Forelimb muscle (tissue), 1 donor: ENCODE data around the gene PHF1. TPM values are rescaled to one million over a fixed set of nuclear protein-coding genes. Genes with fewer than 3 reads are reported as not detected.

Experiments
- DNase-seq: peaks from one replicate; pipeline ENCODE4 v3.0.0-alpha.2; 2013; ENCODE audit warnings: low read depth
- polyA plus RNA-seq: library from polyadenylated mRNA; unstranded; fragments of 120-200 nt; gene quantifications from one replicate; pipeline ENCODE4 v1.2.1, GENCODE V29; 2013; ENCODE audit not compliant: insufficient read length

The PHF1 gene
- polyA plus RNA-seq, 1 donor = 48.4 TPM

DNA sequence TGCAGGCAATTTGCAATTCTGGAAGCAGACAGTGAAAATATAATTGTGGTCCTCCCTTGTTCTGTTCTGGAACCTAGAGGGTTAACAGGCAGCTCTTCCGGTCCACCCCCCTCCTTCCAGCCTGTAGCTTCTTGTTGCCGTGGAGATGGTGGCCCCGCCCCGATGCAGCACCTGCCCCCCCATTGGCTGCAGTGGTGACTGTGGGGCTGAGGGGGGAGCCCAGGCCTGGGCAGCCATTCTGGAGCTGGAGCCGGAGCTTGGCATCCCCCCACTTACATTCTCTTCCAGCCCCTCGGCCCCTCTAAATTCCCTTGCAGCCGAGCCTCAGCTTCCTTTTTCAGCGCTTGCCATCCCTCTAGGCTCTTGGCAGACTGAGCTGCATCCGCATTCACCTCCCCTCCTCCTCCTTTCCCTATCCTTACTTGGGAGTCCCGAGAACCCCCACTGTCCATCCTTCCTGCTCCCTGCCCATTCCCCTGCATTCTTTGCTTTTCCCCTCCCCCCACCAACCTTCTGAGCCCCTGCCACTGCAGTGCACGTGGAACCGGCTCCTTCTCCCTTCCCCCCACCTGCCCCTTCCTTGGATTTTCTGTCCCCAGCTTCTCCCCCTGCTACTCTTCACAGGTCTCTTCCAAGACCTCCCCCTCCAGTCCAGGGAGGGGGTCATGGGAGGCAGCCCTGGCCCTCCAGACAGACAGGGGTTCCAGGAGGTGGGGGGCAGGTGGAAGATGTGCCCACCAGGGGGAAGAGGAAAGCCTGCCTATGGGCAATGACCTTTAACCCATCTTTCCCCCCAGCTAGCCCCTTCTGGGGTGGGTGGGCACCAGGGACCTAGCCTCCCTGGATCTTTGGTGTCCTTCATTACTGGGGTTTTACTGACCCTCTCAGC, 20.4 kb downstream of the PHF1 start:
- no peak for DNase-seq

DNA sequence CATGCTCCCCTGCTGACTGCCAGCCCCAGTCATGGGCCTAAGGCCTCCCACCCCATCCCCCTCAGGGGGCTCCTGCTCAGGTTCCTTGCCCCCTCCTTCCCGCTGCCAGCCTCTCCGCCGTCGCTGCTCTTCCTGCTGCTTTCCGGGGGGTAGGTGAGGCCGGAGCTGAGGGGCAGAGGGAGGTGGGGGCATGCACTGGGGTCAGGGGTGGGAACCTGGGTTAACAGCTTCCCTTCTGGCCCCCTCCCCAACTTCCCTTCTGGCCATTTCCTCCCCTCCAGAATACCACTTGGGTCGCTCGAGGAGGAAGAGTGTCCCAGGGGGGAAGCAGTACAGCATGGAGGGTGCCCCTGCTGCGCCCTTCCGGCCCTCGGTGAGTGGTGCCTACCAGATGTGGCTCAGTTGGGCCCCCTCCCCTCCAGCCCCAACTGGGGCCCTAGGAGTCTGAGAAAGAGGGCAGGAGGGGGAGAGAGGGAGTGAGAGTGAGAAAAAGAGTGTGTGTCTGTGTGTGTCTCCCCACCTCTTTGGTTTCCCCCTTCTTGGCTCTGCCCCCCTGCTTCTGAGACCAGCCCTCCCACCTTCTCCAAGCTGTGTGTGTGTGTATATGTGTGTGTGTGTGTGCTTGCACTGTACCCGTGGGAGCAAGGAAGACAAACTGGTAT, 21.2 kb downstream of the PHF1 start:
- DNase-seq = no peak

DNA sequence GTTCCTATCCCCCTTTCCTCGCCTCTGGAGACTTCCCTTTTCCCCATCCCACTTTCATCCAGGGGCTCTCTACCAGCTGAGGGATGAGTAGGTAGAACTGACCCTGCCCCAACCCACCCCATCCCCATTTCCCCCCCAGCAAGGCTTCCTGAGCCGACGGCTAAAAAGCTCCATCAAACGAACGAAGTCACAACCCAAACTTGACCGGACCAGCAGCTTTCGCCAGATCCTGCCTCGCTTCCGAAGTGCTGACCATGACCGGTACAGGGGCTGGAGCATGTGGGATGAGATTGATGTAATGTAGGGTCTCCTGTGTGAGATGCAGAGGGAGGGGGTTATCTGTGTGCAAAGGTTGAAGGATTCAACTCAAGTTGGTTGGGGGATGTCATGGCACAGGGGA, 21.7 kb downstream of the PHF1 start:
- DNase-seq = no peak

DNA sequence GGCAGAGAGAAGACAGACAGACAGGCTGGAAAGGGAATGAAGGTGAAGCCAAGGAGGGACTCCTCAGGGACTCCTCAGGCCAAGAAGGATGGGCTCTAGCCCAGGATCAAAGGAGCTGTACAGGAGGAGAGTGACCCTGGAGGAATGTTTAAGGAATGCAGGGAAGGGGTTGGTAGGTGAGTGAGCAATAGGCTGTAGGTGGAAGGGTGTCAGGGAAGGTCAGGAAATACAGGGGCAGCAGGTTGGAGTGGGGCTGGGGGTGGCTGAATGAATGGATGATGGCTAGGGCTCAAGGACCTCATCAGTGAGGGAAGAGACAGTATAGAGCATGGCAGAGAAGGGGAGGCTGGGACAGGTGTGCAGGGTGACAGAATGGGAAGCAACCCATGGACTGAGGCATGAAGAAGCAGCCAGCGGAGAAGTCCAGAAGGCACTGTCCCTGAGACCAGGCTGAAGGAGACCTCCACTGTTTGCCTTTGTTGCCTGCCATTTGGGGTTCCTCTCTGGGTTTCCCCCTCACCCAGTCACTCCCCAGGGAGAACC, 22.3 kb downstream of the PHF1 start:
- no peak for DNase-seq

DNA sequence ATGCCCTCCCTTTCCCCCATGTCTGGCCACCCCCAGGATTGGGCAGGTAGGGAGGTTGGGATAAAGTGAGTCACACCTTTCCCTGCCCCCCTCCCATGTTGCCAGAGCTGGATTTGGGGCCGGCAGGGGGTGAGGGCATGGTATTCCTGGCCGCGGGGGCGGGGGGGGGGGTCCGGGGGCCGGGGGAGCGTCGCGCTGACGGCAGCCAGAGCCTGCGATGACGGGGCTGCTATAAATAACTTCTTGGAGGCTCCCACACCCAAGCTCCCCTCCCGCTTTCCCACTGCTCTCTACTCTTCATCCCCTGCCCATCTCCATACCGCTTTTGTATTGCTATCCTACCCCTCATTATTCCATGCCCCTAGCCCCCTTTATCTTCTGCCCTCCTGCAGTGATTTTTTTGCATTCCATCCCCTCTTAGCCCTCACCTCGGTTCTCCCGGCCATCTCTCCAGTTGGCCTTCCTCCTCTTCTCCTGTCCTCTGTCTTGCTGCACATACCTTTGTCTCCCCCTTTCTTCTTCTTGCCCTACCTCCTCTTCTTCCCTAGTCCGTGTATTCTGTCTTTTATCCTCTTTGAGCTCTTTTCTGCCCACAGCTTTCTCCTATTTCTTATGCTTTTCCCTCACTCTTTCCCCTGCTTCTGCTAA, 22.9 kb downstream of the PHF1 start:
- no peak for DNase-seq

DNA sequence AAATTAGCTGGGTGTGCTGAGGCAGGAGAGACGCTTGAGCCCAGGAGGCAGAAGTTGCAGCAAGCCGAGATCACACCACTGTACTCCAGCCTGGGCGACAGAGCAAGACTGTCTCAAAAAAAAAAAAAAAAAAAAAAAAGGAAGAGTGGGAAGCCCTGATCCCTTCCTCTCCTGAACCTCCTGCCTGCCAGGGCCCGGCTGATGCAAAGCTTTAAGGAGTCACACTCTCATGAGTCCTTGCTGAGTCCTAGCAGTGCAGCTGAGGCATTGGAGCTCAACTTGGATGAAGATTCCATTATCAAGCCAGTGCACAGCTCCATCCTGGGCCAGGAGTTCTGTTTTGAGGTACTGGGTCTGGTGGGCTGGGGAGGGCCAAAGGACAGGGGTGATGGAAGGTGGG, 24.1 kb downstream of the PHF1 start:
- no peak for DNase-seq

DNA sequence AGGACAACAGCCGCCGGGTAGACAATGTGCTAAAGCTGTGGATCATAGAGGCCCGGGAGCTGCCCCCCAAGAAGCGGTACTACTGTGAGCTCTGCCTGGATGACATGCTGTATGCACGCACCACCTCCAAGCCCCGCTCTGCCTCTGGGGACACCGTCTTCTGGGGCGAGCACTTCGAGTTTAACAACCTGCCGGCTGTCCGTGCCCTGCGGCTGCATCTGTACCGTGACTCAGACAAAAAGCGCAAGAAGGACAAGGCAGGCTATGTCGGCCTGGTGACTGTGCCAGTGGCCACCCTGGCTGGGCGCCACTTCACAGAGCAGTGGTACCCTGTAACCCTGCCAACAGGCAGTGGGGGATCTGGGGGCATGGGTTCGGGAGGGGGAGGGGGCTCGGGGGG, 26.9 kb downstream of the PHF1 start:
- DNase-seq = no peak

DNA sequence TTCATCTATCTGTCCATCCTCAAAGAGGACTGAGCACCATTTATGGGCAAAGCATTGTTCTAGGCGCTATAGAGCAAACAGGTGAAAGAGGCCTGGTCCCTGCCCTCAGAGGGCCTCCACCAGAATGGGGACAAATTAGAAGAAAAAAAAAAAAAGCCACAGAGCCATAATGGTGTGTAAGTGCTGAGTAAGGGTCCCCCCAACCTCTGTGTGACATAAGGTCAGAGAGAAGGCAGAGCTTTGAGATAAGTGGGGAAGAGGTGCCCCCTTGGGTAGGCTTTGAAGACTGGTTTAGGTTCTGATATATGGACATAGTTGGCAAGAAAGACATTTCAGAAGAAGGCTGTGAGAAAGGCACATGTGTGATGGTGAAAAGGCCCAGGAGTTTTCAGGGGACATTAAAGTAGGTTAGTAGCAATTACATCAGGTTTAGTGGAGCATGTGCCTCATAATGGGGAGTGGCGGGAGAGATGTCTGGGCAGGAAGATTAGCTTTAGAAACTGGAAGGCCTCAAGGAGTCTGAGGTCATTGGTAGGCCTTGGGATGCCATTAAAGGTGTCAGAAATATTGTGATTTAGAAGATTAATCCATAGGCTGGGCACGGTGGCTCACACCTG, 28.3 kb downstream of the PHF1 start:
- DNase-seq = no peak

DNA sequence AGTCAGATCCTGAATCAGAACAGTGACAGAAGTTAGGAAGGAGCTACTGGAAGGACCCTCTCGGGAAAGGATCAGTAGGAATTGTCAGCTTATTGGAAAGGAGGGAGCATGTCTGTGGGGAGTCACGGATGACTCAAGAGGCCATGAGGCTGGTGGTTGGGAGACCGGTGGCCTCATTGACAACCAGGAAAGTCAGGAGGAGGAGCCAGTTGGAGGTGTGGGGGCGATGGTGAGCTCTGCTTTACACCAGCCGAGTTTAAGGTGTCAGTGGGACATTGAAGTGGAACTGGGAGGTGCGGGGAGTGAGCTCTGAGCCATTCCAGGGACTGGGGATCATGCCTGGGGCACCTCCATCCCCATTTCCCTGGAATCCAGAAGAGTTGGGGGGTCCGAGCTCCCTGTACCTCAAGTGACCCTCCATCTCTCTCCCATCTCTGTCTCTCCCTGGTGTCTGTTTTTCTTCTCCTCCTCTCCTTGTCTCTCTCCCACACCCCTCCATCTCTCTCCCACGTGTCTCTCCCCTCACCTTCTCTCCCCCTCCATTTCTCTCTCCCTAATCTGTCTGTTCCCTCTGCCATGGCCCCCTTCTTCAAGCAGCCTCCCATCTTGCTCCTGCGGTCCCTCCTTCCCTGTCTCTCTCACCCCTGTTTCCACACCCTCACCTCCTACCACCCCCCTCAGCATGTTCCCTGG, 29.3 kb downstream of the PHF1 start:
- DNase-seq = no peak

DNA sequence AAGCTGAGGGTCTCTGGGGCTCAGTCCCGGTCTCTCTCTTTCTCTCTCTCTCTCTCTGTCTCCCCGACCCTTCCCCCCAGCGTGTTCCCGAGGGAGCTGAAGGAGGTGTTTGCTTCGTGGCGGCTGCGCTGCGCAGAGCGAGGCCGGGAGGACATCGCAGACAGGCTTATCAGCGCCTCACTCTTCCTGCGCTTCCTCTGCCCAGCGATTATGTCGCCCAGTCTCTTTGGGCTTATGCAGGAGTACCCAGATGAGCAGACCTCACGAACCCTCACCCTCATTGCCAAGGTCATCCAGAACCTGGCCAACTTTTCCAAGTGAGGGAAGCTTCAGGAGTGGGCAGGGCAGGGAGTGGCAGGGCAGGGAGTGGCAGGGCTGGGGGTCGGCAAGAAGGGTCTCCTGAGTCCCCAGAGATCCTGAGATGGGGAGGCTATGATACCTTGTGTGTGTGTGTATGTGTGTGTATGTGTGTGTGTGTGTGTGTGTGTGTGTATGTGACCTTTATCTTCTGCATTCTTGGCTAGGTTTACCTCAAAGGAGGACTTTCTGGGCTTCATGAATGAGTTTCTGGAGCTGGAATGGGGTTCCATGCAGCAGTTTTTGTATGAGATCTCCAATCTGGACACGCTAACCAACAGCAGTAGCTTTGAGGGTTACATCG, 30.0 kb downstream of the PHF1 start:
- DNase-seq = no peak

DNA sequence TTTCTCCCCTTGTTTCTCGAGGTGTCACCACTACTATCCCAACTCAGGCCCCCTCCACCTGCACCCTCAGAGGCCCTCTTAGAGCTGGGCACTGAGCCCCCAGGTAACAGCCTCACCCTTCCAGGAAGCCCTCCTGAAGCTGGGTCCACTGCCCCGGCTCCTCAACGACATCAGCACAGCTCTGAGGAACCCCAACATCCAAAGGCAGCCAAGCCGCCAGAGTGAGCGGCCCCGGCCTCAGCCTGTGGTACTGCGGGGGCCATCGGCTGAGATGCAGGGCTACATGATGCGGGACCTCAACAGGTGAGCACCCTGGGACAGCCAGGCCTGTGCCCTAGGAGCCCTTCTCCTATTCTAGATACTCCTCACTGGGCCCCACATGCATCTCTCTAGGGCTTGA, 30.6 kb downstream of the PHF1 start:
- no peak for DNase-seq

DNA sequence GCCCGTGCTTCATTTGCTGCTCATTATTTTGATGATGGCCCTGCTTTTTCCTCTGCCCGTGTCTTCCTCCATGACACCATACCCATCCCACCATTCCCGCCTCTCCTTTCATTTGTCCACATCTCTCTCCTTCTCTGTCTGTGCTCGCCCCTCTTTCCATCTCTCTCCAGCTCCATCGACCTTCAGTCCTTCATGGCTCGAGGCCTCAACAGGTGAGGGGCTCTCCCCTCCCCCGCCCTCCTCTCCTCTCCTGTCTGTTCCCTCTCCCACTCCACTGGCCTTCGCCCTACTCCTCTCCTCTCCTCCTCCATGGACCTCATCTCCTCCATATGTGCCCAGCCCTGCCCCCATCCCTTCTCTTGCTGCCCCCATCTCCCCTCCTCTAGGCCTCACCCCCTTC, 31.5 kb downstream of the PHF1 start:
- DNase-seq = no peak

DNA sequence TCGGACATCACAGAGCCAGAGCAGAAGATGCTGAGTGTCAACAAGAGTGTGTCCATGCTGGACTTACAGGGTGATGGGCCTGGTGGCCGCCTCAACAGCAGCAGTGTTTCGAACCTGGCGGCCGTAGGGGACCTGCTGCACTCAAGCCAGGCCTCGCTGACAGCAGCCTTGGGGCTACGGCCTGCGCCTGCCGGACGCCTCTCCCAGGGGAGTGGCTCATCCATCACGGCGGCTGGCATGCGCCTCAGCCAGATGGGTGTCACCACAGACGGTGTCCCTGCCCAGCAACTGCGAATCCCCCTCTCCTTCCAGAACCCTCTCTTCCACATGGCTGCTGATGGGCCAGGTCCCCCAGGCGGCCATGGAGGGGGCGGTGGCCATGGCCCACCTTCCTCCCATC, 32.2 kb downstream of the PHF1 start:
- DNase-seq = no peak

DNA sequence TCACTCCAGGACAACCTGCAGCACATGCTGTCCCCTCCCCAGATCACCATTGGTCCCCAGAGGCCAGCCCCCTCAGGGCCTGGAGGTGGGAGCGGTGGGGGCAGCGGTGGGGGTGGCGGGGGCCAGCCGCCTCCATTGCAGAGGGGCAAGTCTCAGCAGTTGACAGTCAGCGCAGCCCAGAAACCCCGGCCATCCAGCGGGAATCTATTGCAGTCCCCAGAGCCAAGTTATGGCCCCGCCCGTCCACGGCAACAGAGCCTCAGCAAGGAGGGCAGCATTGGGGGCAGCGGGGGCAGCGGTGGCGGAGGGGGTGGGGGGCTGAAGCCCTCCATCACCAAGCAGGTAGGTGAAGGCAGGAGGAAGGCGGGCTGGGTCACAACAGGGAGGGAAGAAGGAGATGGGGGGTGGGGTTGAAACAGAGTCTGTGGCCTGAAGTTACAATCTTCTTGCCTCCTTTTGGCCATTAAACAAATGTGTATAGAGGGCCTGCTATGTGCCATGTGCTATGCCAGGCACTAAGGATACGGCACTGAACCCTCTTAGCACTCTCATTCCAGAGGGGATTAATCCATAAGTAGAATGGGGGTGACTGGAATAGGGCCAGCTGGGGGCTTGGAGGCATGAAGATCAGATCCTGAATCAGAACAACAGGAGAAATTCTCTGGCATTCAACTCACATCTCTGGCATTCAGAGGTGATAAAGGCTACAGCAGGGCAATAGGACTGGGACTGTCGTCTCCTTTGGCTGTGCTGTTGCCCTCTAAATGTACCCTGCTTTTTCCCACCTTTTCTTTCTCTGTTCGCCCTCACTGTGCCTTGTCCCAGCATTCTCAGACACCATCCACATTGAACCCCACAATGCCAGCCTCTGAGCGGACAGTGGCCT, 33.0 kb downstream of the PHF1 start:
- DNase-seq = no peak

DNA sequence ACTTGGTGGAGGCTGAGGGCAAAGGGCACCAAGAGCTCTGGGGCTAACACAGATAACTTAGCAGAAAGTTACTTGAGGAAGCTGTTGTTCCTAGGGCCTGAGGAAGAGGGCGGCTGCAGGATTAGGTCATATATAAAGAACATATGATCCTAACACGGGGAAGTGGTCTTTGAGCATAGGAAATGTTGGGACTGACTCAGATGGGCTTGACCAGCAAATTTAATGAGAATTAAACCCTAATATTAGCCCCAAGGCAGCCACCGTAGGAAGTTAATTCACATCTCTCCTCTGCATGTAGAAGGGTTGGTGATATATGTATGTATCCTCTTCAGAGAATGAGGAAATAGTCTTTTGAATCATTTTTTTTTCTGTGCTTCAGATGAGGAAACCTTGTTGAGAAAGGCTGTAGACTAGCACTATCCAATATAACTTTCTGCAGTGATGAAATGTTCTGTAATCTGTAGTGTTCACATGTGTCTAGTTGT, 34.3 kb downstream of the PHF1 start:
- no peak for DNase-seq

DNA sequence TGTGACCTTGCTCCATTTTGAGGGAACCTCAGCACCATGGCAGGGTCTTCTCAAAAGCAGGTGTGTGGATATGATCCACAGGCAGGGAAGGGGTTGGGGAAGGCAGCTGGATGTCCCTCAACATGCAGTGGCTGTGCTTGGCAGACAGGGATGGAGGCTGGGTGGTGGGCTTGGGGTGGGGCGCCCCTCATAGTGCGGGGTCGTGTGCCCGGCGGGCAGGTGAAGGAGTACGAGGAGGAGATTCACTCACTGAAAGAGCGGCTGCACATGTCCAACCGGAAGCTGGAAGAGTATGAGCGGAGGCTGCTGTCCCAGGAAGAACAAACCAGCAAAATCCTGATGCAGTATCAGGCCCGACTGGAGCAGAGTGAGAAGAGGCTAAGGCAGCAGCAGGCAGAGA, 35.5 kb downstream of the PHF1 start:
- no peak for DNase-seq

DNA sequence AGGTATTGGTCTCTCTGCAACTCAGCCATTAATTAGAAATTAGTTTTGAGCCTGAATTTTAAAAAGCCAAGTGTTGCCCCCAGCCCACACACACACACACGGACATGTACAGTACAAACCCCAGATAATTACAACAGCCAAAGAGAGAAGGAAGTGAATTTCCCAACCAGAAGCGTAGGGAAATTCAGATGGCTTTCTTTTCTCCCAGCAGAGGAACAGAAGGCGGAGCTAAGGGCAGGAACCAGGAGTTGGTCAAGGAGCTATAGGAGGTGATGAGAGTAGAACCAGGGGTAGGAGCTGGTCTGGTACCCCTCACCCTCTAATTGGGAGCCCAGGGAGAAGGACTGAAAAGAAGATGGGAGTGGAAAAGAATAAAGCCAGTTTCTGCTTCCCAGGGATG, 39.6 kb downstream of the PHF1 start:
- DNase-seq = no peak

DNA sequence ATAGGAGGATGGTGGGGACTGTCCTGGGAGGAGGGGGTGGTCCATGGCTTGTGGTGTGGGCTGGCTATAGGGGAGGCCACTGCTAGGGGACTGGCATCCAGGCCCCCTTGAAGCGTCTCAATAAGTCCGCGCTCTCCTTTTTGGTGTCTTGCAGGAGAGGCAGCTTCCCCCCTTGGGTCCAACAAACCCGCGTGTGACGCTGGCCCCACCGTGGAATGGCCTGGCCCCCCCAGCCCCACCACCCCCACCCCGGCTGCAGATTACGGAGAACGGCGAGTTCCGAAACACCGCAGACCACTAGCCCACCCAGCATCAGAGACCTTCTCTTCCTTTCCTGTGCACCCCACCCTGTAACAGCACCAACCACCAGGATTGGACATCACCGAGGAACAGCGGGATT, 40.8 kb downstream of the PHF1 start:
- DNase-seq = no peak

DNA sequence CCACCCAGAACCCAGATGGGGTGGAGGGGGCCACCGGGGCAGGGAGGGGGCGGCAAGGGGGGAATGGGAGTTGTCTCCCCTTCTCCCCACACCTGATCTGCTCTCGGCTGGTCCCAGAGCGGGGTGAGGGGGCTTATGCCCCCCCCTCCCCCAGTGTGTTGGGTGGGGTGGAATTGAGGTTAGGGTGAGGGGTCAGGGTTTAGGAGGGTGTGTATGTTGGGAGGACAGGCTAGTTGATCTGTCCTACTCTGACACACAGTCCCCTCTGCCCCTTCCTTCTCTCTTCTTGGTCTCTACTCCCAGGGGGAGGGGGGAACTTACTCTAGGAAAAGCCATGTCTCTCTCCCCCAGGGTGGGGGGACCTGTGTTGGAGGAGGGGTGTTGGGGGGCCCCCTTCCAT, 41.7 kb downstream of the PHF1 start:
- DNase-seq = no peak
